Chondrocyte (in vitro differentiated cells): ENCODE measurements around the gene UBASH3A. TPM values are rescaled to one million over a fixed set of nuclear protein-coding genes. Genes with fewer than 3 reads are reported as not detected.

ENCODE experiments used
- DNase-seq: peaks from one replicate; pipeline ENCODE4 v3.0.0; 2021; ENCODE audit warnings: mixed read lengths, low spot score
- H3K27ac Mint-ChIP-seq: one replicate; pipeline ENCODE4 v1.8.0; 2021; ENCODE audit warnings: mild to moderate bottlenecking, moderate library complexity, mixed read lengths; ENCODE audit not compliant: unreplicated experiment
- H3K27me3 Mint-ChIP-seq: 2 replicates; pipeline ENCODE4 v1.8.0; 2021; ENCODE audit warnings: low read depth, mixed read lengths
- H3K36me3 Mint-ChIP-seq: 2 replicates; pipeline ENCODE4 v1.8.0; 2021; ENCODE audit warnings: low read depth, mixed read lengths
- H3K4me1 Mint-ChIP-seq: 2 replicates; pipeline ENCODE4 v1.8.0; 2021; ENCODE audit warnings: low read depth, mild to moderate bottlenecking, mixed read lengths
- H3K4me3 Mint-ChIP-seq: one replicate; pipeline ENCODE4 v1.8.0; 2021; ENCODE audit warnings: mild to moderate bottlenecking, moderate library complexity, mixed read lengths; ENCODE audit not compliant: unreplicated experiment
- H3K9me3 Mint-ChIP-seq: 2 replicates; pipeline ENCODE4 v1.8.0; 2021; ENCODE audit warnings: low read depth, mixed read lengths
- CTCF ChIP-seq: fragments of 200-600 bp; sonication (generic); IDR thresholded peaks from 2 replicates; pipeline ENCODE4 v1.5.0; 2021; ENCODE audit warnings: antibody characterized with exemption, mild to moderate bottlenecking, moderate library complexity
- total RNA-seq: library from RNA; stranded (reverse); gene quantifications from 3 replicates; pipeline ENCODE4 v1.2.1, GENCODE V29; 2021

UBASH3A gene
- total RNA-seq, 1 donor from 2014 or later = not detected

GRCh38 chr21:42490720-42491119 is 87.0 kb downstream of the UBASH3A start:
- no peak for TF ChIP-seq CTCF
- DNase-seq = no peak
- H3K4me1 Mint-ChIP-seq = peaks cover 4% of the 10 kb centered on the region
- H3K4me3 Mint-ChIP-seq = no peak overlapping the region
- H3K36me3 Mint-ChIP-seq = no peaks in the 10 kb centered on the region
- no peak overlapping the region for H3K27ac Mint-ChIP-seq
- peaks cover 28% of the 10 kb centered on the region for H3K27me3 Mint-ChIP-seq
- H3K9me3 Mint-ChIP-seq = no peaks in the 10 kb centered on the region

GRCh38 chr21:42491328-42491727 is 87.6 kb downstream of the UBASH3A start:
- H3K27ac Mint-ChIP-seq = no peak overlapping the region
- no peak overlapping the region for H3K4me3 Mint-ChIP-seq
- no peaks in the 10 kb centered on the region for H3K9me3 Mint-ChIP-seq

GRCh38 chr21:42492201-42492600 is 88.5 kb downstream of the UBASH3A start:
- H3K27me3 Mint-ChIP-seq = peaks cover 14% of the 10 kb centered on the region
- H3K27ac Mint-ChIP-seq = no peak overlapping the region
- no peak for DNase-seq
- H3K36me3 Mint-ChIP-seq = no peaks in the 10 kb centered on the region
- no peak overlapping the region for H3K4me3 Mint-ChIP-seq
- no peak for TF ChIP-seq CTCF
- no peaks in the 10 kb centered on the region for H3K9me3 Mint-ChIP-seq
- peaks cover 13% of the 10 kb centered on the region for H3K4me1 Mint-ChIP-seq

More at GRCh38 chr21:42491328-42491727, 87.6 kb downstream of the UBASH3A start:
- peaks cover 22% of the 10 kb centered on the region for H3K27me3 Mint-ChIP-seq
- no peak for DNase-seq
- no peak for TF ChIP-seq CTCF
- peaks cover 8% of the 10 kb centered on the region for H3K4me1 Mint-ChIP-seq
- no peaks in the 10 kb centered on the region for H3K36me3 Mint-ChIP-seq

GRCh38 chr21:42493109-42494060 is 89.7 kb downstream of the UBASH3A start:
- peaks cover 13% of the 10 kb centered on the region for H3K4me1 Mint-ChIP-seq
- TF ChIP-seq CTCF = no peak
- H3K4me3 Mint-ChIP-seq = no peak overlapping the region
- H3K36me3 Mint-ChIP-seq = no peaks in the 10 kb centered on the region
- H3K9me3 Mint-ChIP-seq = no peaks in the 10 kb centered on the region
- H3K27ac Mint-ChIP-seq = no peak overlapping the region
- peaks cover 5% of the 10 kb centered on the region for H3K27me3 Mint-ChIP-seq
- DNase-seq = no peak

GRCh38 chr21:42495027-42495426 is 91.3 kb downstream of the UBASH3A start:
- peak; percentile 18 for DNase-seq
- no peaks in the 10 kb centered on the region for H3K9me3 Mint-ChIP-seq
- no peak overlapping the region for H3K4me3 Mint-ChIP-seq
- H3K36me3 Mint-ChIP-seq = no peaks in the 10 kb centered on the region
- H3K27me3 Mint-ChIP-seq = no peaks in the 10 kb centered on the region
- TF ChIP-seq CTCF = no peak
- peaks cover 13% of the 10 kb centered on the region for H3K4me1 Mint-ChIP-seq
- no peak overlapping the region for H3K27ac Mint-ChIP-seq
